SU-DHL-6 (cell line): Measurements from ENCODE around the gene EIF4EBP2.

Source experiments
- EZH2phosphoT487 ChIP-seq: fragments of 200-600 bp; sonication (generic), shearing (Covaris generic); conservative IDR thresholded peaks from 2 replicates; pipeline ENCODE4 v1.6.1; 2018; ENCODE audit warnings: mild to moderate bottlenecking, antibody characterized with exemption, low read length, moderate library complexity, mixed read lengths
- TF ChIP-seq, protein P1 (sequence below): fragments of 200-600 bp; sonication (generic); IDR thresholded peaks from one replicate; pipeline ENCODE4 v1.5.1; 2017; ENCODE audit warnings: antibody characterized with exemption, mild to moderate bottlenecking, low read length, moderate library complexity; ENCODE audit not compliant: insufficient read depth, poor library complexity, severe bottlenecking

DNA sequence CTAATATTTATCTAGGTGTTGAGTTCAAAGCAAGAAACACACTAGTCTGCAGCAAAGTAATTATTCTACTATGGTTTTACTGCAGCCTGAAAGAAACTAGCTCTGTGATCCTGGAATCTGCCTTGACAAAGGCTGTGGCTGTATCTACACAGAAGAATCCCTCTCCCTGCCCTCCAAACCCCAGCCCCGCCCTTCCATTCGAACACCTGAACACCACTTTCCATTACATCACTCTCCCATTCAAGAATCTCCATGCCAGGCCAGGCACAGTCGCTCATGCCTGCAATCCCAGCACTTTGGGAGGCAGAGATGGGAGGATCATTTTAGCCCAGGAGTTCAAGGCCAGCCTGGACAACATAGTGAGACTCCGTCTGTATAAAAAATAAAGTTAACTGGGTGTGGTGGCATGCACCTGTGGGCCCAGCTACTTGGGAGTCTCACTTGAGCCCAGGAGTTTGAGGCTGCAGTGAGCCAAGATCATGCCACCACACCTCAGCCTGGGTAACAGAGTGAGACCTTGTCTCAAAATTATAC is 44.9 kb upstream of the EIF4EBP2 start:
- TF ChIP-seq, protein P1, sequence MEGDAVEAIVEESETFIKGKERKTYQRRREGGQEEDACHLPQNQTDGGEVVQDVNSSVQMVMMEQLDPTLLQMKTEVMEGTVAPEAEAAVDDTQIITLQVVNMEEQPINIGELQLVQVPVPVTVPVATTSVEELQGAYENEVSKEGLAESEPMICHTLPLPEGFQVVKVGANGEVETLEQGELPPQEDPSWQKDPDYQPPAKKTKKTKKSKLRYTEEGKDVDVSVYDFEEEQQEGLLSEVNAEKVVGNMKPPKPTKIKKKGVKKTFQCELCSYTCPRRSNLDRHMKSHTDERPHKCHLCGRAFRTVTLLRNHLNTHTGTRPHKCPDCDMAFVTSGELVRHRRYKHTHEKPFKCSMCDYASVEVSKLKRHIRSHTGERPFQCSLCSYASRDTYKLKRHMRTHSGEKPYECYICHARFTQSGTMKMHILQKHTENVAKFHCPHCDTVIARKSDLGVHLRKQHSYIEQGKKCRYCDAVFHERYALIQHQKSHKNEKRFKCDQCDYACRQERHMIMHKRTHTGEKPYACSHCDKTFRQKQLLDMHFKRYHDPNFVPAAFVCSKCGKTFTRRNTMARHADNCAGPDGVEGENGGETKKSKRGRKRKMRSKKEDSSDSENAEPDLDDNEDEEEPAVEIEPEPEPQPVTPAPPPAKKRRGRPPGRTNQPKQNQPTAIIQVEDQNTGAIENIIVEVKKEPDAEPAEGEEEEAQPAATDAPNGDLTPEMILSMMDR = no peak
- no peak for TF ChIP-seq EZH2phosphoT487
